Suppressor macrophage treated with lipopolysaccharide for 1 hour (primary cell): ENCODE results near the gene FOSL2.

Source experiments
- DNase-seq, 3 donors: peaks; one replicate each; pipeline ENCODE4 v3.0.0-alpha.2; 2020 to 2022

FOSL2 gene

DNA sequence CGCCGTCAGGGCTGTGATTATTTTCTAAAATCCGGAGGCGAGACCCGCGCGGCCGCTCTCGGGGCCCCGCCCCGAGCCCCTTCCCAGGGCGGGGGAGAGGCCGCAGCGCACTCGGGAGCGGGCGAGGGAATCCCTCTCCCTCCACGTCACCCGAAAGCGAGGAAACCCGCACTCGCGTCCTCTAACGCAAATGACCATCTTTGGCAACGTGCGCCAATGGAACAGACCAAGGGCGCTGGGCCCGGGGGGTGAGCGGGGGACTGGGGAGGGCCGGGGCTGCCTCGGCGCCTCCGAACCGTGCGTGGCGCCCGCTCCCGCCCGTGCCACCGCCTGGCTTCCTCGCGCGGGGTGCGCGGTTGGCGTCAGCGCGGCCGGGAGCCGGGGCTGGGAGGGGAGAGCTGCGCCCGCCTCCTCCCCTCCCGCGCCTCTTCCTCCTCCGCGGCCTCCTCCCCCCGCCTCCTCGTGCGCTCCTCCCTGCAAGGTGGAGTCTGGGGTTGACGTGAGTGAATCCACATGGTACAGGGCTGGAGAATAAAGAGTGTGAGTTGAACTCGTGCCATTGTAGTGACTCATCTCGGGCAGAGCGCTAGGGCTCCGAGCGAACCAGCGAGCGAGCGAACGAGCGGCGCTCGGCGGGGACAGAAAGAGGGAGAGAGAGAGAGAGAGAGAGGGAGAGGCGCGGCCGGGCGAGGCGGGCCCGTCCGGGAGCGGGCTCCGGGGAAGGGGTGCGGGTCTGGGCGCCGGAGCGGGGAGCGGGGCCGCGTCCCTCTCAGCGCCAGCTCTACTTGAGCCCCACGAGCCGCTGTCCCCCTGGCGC lies at the start of gene FOSL2:
FOSL2 (plus strand) TSS at position 562 of the 817 bp plus-strand sequence. CDS start 863 bp downstream, outside the sequence.
- peak; percentile 97 to 99 (median 98) for DNase-seq

DNA sequence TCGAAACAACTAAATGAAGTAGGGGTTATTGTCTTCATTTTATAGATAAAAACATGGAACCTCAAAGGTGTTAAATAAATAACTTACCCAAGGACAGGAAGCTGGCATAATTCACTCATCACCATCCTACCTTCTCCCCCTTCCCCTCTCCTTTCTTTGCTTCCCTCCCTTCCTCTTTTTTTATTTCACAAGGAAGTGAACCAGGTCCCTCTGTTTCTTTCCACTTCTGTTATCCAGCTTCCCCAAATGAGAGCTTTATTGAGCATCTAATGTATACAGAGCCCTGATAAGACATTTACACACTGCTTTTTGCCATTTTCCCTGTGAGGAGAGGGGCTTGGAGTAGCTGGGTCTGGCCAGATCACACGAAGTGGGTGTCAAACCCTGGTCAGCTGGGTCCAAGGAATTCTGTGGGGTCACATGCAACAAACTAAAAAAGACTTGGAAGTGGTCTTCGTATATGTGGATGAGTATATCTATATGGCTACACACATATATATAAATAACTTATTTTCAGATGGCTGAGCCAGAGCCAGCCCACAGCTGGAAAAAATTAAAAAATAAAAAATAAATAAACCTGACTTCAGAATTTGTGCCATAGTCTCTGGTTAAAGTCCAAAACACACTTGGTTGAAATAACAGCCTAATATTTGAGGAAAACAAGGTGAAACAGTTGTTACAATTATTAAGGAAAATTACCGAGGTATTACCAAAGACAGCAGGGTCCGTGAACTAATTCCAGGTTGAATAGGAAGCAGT lies 49.3 kb upstream of the FOSL2 start:
- DNase-seq: peak; percentile 48 to 62 (median 62)

DNA sequence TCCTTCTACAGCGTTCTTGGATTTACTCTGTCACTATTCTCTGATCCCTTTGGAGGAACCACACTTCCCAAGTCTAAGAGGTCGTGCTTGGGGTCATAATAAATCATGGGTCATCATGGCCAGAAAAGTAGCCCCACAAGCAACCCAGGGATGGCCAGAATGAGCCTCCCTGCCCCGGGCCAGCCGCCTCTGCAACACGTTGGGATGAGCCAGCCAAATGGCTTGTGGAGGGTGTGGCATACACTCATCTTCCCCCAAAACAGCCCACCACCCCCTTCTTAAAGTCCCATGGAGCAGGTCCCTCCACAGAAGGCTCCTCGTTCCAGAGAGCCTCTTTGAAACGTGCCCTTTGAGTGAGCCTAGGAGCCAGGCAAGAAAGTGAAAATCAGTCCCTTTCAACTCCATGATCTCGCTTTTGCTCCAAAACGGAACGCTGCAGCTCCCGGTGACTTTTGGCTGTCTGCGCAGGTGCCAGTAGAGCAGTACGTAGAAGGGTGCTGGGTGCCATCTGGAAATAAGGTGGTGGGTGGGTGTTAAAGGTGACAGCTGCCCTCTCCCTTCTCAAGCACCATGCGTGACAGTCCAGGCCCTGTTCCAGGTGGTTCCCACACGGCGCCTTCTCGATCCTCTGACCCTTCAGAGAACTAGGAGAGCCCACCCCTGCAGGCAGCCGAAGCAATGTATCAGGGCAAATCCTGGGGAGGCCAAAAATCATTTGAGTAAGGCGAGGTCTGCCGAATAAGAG lies 48.5 kb upstream of the FOSL2 start:
- no peak for DNase-seq

DNA sequence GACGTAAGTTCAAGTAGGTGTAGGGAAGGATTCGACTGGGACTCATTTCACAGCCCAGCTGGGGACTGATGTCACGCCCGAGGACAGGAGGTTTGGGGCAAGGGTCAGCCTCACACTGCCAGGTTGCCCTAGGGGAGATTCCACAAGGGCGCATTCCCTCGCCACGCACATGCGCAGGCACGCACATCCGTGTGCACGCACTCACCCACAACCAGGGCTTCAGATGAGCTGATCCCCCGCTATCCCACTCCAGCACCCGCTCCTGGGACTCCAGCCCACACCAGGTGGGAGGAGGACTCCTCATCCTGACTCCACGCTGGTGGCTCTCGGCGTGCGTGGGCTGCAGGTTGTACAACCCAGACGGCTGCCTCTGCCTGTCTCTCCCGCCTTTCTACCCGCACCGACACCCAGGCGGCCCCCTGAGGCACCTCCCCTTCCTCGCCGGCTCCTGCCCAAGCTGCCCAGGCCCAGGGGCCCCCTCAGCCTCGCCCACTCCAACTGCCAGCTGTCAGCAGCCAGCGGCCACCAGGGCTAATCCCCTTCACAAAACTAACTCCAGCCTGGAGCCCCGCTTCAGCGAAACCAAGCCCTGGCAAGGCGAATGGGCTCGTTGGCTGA lies 47.8 kb upstream of the FOSL2 start:
- DNase-seq: no peak

DNA sequence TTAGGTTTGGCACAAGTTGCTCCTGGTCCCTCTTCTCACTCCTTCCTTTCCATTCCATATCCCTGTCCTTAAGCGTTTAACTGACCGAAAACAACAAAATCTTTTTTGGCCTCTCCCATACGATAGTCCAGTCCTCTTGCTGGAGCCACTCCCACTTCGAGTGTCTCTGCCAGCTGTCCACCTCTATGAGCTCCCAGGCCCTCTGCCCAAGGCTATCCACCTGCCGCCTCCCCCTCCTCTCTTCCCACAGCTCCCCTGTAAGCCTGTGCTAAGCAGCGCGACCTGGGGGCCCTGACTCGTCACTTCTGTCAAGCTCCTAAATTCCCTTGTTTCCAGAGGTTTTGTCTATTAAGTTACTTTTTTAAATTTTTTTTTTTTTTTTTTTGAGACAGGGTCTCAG lies 47.0 kb upstream of the FOSL2 start:
- no peak for DNase-seq

DNA sequence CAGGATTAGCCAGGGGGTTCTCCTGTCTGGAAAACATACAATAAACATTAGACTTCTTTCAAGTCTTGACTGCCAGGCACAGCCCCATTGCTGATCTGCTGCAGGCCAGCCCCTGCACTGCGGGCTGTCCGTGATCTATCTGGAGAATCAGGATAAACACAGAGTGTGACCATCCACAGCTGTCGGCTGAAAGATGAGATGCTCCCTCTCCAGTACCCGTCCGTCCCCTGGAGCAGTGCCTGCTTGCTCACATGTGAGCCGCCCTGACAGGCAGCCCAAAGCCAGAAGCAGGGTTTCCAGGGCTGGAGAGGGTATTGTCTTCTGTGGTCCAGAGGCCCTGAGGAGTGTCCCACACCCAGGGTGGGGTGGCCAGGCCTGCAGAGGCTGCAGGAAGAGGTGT lies 46.1 kb upstream of the FOSL2 start:
- DNase-seq: no peak

DNA sequence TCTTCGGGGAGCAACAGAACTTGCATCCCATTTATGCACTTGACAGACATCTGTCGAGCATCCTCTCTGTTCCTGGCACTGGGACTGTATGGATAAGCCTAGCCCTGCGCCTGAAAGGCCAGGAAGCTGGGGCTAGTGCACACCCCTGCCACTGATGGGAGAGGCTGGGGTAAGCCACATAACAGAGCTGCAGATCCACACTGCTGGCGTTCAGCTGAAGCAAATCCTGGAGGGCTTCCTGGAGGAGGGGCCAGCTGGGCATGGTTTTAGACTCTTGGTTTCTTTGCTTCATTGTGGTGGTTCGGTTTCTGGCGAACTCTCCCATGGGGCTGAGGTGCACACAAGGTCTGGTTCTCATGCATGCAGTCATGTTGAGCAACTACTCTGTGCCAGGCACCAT lies 45.5 kb upstream of the FOSL2 start:
- DNase-seq: no peak

DNA sequence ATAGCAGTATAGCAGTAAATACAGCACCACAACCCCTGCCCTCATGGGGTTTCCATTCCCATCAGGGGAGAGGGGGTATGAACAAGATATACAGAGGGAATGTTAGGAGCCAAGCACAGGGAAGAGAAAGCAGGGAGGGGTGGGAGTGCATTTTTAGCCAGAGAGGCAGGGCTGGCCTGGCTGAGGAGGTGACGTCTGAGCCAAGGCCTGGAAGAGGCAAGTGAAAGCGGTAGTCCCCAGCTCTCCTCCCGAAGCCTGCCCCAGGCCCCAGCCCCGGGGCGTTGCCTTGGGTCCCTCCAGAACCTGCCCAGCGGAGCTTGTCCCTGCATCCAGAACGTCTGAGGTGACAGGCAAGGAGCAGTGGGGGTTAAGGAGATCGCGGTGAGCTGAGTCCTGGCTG lies 45.1 kb upstream of the FOSL2 start:
- no peak for DNase-seq

DNA sequence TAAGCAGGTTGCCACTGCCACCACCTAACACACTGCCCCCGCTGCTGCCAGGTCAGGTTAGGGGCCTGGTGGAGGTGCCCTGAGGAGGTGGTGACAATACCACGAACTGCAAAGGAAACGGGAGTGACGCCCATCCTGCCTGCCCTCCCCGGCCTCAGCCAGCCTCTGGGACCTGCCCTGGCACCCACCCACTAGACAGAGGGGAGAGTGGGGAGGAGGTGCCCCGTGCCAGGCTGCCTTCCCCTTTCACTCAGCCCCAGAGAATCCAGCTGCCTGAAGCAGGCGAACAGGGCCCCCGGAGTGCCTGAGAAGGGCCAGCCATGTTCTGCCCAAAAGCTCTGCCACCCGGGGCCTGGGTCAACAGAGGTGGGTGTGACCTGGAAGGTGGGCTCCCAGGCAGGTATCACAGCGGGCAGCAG lies 44.5 kb upstream of the FOSL2 start:
- DNase-seq: no peak

DNA sequence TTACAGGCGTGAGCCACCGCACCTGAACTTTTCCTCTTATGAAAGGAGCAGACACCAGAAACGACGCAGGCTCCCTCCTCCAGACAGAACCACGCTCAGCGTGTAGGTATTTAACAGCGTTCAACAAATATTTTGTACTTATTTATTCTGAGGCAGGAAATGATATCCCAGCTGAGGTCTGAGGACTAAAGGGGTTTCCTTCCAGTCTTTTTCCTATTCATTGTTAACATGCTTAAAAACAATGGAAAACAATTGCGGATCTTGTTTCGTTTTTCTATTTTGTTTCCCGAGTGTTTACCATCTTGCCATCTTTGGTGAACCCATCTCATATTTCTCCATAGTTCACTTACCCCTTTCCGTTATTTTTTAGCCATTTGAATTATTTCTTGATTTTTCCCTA lies 43.7 kb upstream of the FOSL2 start:
- DNase-seq: no peak

DNA sequence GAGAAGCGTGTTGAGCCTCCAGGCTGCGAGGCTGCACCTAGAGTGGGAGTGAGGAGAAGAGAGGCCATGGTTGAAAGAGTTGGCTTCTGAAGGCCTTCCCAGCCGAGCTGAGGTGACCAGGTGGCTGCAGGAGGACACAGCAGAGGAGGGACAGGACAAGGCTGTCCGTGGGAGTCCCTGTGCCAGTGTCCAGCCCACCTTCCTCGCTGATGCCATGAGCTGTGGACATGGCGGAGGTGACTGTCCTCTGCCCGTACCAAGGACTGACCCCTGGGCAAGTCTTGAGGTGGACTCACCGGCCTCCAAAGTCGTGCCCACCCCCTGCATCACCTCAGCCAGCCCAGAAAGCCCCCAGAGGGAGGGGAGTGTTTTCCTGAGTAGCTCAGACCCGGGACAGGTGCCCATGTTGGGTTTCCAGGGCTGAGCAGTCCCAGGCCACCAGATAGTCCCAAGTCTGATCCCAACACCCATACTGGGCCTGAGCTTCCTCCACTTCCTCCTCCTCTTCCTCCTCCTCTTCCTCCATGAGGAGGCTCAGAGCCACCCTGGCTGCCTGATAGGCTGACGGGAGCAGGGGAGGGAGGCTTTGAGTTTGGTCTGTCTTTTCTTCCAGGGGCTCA lies 43.0 kb upstream of the FOSL2 start:
- DNase-seq: no peak

DNA sequence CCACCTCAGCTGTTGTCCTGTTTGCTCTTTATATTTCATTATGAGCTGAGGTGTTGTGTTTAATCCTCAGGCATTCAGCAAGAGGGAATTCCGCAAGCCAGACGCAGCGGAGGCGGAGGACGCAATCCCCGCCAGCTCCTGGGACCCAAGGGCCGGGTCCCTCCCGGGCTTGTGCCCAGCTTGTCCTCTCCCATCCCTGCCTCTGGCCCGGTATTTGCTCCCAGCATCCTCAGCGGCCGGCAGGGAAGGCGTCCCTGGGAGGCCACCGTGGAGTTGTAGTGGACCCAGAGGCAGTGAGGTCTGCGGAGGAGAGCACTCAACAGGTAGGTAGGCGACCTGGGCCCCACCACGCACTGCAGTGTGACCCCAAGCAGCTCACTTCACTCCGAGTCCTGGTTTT lies 42.5 kb upstream of the FOSL2 start:
- no peak for DNase-seq

DNA sequence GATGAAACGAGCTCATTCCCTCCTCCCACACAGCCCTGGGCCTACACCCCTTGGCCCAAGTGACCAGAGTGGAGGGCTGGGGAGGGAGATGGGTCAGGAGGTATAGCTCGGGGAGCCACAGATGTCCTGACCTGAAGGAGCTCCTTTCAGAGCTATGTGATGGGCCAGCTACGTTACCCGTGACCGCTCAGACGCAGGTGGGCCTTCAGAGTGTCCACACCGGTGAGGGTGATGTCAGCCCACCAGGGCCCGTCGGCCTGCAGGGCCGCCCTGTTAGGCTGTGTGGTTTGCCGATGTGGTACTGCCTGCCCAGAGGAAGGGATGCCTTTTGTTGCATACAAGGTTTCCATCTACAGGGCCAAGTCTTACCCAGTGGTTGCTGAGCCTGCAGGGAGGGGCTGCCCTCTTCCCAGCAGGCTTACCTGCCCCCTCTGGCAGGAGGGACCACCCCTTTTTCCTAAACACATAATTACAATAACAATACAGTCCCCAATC lies 41.8 kb upstream of the FOSL2 start:
- no peak for DNase-seq

DNA sequence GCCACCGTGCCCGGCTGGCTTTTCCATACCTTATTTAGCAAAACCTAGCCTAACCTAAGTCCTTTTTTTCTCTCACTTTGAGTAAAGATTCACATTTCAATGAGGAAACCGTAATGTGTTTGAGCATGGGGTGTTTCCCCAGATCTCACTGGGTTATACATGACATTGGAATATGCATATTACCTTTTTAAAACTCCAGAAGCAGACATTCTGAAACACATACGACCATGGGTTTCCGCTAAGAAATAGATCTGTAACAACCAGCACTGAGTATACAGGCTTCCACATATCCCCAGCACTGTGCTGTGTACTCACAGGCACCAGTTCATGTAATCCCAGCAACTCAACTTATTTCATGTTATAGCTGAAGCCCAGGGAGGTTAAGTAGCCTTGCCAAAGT lies 41.0 kb upstream of the FOSL2 start:
- no peak for DNase-seq

DNA sequence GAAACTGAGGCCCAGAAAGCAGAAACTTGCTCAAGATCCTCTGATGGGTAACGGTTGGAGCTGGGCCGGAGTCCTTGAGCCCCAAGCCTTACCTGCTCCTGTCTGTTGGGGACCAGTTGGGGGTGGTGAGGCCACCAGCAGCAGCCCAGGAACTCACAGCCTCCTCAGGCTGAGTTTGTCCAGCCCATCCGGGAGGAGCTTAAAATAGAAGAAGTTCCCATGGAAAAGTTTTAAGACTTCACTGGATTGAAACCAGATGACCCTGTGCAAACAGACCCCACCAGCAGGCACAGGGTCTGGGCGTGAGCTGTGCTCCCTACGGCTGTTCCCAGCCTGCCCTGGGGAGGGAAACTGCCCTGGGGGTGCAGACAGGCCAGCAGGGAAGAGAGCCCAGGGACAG lies 40.6 kb upstream of the FOSL2 start:
- no peak for DNase-seq

DNA sequence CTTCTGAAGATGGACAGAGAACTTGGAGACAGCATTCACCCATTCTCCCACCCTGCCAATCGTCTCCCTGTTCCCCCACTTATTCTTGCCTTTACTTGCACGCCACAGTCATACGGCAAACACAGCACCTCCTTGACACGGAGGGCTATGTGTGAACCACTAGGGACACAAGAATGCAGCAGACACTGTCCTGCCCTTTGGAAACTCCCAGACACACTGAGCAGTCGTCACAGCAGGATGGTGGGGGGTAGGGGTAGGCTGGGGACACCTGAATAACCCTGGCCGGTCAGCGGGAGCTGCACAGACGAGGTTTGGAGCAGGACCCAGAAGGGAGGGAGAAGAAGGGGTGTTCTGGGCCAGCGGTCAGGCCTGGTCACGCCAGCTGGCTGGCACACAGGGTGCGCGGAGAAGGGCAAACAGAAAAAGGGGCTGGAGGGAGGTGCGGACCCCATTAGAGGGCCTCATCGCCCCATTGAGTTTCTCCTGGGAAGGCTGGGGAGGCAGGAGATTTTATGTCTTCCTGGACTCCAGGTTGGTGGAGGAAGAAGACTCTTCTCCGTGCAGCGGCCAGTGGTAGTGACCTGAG lies 40.0 kb upstream of the FOSL2 start:
- no peak for DNase-seq

DNA sequence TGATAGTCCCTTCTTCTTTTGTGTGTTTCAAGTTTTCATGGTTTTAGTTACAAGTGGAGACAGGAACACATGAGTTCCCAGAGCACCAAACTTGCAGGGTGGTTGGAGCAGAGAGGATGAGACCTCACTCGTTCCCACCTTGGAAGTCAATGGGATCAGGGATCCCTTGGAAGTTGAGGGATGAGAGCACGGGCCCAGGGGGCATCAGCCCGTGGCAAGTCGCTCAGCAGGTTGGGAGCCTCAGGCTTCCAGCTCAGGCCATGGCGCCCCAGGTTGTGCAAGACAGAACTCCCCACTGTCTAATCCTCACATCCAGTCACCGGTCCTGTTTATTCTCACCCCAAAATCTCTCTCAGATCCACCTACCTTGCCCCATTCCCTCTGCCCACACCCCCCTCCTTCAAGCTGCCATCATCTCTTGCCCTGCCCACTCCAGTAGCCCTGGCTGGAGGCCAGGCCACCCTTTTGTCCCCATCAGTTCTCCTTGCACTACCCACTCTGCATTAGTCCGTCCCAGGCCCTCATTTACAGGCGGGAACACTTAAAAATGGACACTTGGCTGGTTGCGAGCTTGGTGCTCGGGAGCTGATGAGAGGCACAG lies 37.6 kb upstream of the FOSL2 start:
- no peak for DNase-seq

DNA sequence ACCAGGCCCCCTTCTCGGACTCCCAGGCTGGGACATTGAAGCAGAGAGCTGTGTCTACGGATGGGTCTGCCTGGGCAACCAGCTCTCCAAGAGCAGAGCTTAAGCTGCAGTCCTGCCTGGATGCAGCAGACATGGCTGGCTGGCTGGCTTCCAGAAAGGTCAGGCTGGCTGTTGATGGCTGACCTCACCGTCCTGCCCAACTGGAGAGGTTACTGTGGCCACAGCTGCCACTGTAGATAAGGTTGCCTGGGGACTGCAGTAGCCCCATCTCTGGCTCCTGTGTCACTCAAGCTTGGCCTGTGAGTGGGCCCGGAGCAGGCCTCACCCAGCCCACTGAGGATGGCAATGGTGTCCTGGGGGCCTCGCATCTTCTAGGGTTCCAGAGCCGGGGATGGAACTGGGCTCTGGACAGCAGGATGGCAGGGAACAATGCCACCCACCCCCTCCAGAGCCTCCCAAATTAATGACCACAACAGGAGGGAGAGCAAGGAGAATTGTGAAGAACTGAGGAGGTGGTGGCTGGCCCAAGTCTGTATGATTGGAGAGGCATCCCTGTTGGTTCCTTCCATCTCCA lies 37.0 kb upstream of the FOSL2 start:
- no peak for DNase-seq

DNA sequence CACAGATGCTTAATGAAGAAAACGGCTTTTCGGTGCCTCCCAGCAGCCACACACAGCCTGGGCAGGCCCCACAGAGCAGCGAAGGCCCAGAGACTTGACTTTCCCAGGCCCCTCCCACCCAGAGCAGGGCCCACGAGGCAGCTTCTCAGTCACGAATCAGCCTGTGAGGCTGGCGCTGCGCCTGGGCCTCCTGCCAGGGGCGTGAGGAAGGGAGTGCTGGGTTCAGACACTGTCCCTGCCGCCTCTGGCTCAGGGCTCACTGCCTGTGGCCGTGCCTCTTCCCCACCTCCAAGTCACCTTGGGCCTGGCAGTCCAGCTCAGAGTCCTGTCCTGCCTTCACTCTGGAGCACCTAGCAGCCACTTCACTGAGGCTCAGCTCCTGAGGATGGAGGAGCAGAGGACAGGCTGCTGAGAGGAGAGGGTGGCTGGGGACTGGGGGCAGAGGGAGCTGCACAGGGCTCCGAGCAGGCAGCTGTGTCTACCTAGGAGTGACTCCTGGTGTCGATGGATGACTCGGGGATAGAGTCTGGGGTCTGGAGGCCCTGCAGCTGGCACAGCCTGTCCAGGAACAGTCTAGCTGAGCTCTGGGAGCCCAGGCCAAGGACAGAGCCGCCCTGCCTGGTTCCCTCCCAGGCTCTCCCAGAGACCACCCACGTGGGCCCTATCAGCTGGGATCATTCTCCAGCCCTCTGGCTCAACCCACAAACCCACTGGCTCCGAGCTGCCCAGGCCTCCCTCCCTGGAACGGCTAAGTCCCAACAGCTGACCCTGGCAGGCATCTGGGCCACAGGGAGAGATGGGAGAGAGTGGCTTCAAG lies 36.4 kb upstream of the FOSL2 start:
- peak; percentile 81 to 88 (median 82) for DNase-seq

DNA sequence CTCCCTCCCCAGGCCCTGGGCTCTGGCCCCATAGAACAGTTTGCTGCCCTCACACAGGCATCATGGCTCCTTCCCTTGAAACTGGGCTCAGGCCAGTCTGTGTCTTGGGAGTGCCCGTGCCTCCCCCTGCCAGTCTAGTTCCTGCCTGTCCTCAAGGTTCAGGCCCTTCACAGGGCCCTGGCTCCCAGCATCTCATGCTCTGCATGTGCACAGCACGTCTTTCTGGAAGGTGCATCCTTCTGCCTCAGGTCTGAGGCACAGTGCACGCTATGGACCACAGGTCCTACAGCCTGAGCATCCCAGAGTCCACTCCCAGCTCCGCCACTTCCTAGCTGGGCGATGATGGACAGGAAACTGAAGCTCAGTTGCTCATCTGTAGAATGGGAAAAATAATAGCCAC lies 35.6 kb upstream of the FOSL2 start:
- DNase-seq: no peak
